B cell (primary cell): Measurements from ENCODE around the gene ZMYM2. TPM values are rescaled to one million over a fixed set of nuclear protein-coding genes. Genes with fewer than 3 reads are reported as not detected.

Experiments
- ATAC-seq: fragments of 200-7000 bp; cut with Tn5 transposase; one replicate; pipeline ENCODE4 v1.10.0; 2021; ENCODE audit warnings: low read depth, mild to moderate bottlenecking, moderate number of reproducible peaks, moderate library complexity
- CTCF ChIA-PET: fragments of 350-600 bp; sonication (Branson Sonifier 250); formaldehyde crosslinking; loops from one replicate; lab custom pipeline; 2021; ENCODE audit warnings: antibody characterized with exemption, inconsistent platforms; lab: Charles Lee
- POLR2A ChIA-PET: fragments of 350-600 bp; sonication (Branson Sonifier 250); formaldehyde crosslinking; loops from one replicate; lab custom pipeline; 2021; ENCODE audit warnings: antibody characterized with exemption; lab: Charles Lee
- DNase-seq: peaks from one replicate; pipeline ENCODE4 v3.0.0; 2013
- H2AFZ ChIP-seq: 2 replicates; pipeline ENCODE4 v1.6.1; 2012; ENCODE audit warnings: mild to moderate bottlenecking, low read depth, low read length; ENCODE audit not compliant: insufficient read depth, poor library complexity, severe bottlenecking
- H3K27ac ChIP-seq, 2 donors: 1 replicate in 1 of 2; 2 replicates in 1 of 2; pipeline ENCODE4 v1.5.1; 2012 to 2013; ENCODE audit warnings: low read length in 2 of 2, mild to moderate bottlenecking in 2 of 2, moderate library complexity in 1 of 2
- H3K27me3 ChIP-seq, 4 experiments: fragments of 200-600 bp in 1 of 4; sonication (generic) in 1 of 4; replicated peaks in 1 of 4; 1 replicate in 2 of 4; 2 replicates in 2 of 4; pipeline versions ENCODE4 v1.6.1 to v1.7.0; 2013 to 2016; ENCODE audit warnings: low read length in 3 of 4, mild to moderate bottlenecking in 2 of 4, mixed read lengths in 1 of 4, moderate library complexity in 1 of 4; ENCODE audit not compliant: insufficient read depth in 4 of 4, control insufficient read depth in 3 of 4; ENCODE audit errors: control extremely low read depth in 1 of 4
- H3K36me3 ChIP-seq, 2 experiments: replicated peaks in 1 of 2; 1 replicate in 1 of 2; 2 replicates in 1 of 2; pipeline versions ENCODE4 v1.6.1 to v1.7.1; 2013; ENCODE audit warnings: low read length in 1 of 2; ENCODE audit not compliant: insufficient read depth in 2 of 2, control insufficient read depth in 1 of 2; ENCODE audit errors: control extremely low read depth in 1 of 2, extremely low read depth in 1 of 2
- H3K4me1 ChIP-seq, 2 donors: fragments of 200-600 bp in 1 of 2; sonication (generic) in 1 of 2; 1 replicate in 1 of 2; 2 replicates in 1 of 2; pipeline versions ENCODE4 v1.5.1 to v1.6.1; 2013 to 2017; ENCODE audit warnings: low read length in 2 of 2; ENCODE audit not compliant: control insufficient read depth in 2 of 2, insufficient read depth in 2 of 2
- H3K4me2 ChIP-seq: replicated peaks from 2 replicates; pipeline ENCODE3; 2012; ENCODE audit warnings: mild to moderate bottlenecking, low read depth, low read length; ENCODE audit not compliant: poor library complexity, severe bottlenecking
- H3K4me3 ChIP-seq, 5 experiments: fragments of 200-600 bp in 1 of 5; sonication (generic) in 1 of 5; 1 replicate in 3 of 5; 2 replicates in 2 of 5; pipeline versions ENCODE4 v1.5.1 to v1.7.0; 2011 to 2016; ENCODE audit warnings: low read length in 4 of 5, mild to moderate bottlenecking in 4 of 5, low read depth in 2 of 5, control low read depth in 1 of 5, moderate library complexity in 1 of 5; ENCODE audit not compliant: insufficient read depth in 1 of 5; ENCODE audit errors: control extremely low read depth in 1 of 5, extremely low read depth in 1 of 5
- H3K79me2 ChIP-seq: fragments of 200-600 bp; sonication (generic); one replicate; pipeline ENCODE4 v1.6.0; 2016; ENCODE audit warnings: low read length; ENCODE audit not compliant: control insufficient read depth, insufficient read depth
- H3K9ac ChIP-seq: fragments of 200-600 bp; sonication (generic); 2 replicates; pipeline ENCODE4 v1.6.1; 2017; ENCODE audit warnings: mild to moderate bottlenecking, low read length, moderate library complexity
- H3K9me3 ChIP-seq, 3 donors: one replicate each; pipeline versions ENCODE4 v1.6.1 to v1.7.1; 2013; ENCODE audit warnings: low read length in 2 of 3; ENCODE audit not compliant: control insufficient read depth in 2 of 3, insufficient read depth in 1 of 3; ENCODE audit errors: control extremely low read depth in 1 of 3
- H4K20me1 ChIP-seq: 2 replicates; pipeline ENCODE4 v1.6.0; 2012; ENCODE audit warnings: mild to moderate bottlenecking, low read length; ENCODE audit not compliant: insufficient read depth, control insufficient read depth, poor library complexity, severe bottlenecking
- H3K27ac Mint-ChIP-seq: one replicate; pipeline ENCODE4 v1.8.0; 2021; ENCODE audit warnings: mixed read lengths
- H3K27me3 Mint-ChIP-seq: one replicate; pipeline ENCODE4 v1.8.0; 2021; ENCODE audit warnings: mixed read lengths
- H3K4me1 Mint-ChIP-seq: one replicate; pipeline ENCODE4 v1.8.0; 2021; ENCODE audit warnings: mixed read lengths
- H3K4me3 Mint-ChIP-seq: one replicate; pipeline ENCODE4 v1.8.0; 2021; ENCODE audit warnings: mixed read lengths
- H3K9me3 Mint-ChIP-seq: one replicate; pipeline ENCODE4 v1.8.0; 2022; ENCODE audit warnings: mixed read lengths; ENCODE audit not compliant: insufficient read depth
- EZH2 ChIP-seq: IDR thresholded peaks from 2 replicates; pipeline ENCODE4 v1.6.1; 2012; ENCODE audit warnings: borderline replicate concordance, low read depth, mild to moderate bottlenecking, moderate library complexity, low read length; ENCODE audit not compliant: insufficient read depth, poor library complexity, severe bottlenecking
- WGBS: methylation state at CpG from one replicate; pipeline ENCODE4 v1.1.5; 2013; ENCODE audit warnings: missing lambda C conversion rate; ENCODE audit not compliant: insufficient coverage; 5-methylcytosine and 5-hydroxymethylcytosine counted together
- intact Hi-C: fragments of 100-400 bp; cut with micrococcal nuclease; formaldehyde crosslinking; loops from one replicate; pipeline ENCODE4 v1.10.0; 2022
- polyA plus RNA-seq: library from polyadenylated mRNA; depleted of rRNA; stranded (reverse); fragments of >200 nt; gene quantifications from 2 replicates; pipeline ENCODE4 v1.2.3, GENCODE V29; 2012
- total RNA-seq, 2 donors: library from RNA; stranded (reverse); fragments of 120-200 nt in 1 of 2; gene quantifications; 1 replicate in 1 of 2; 2 replicates in 1 of 2; pipeline versions ENCODE4 v1.2.3 to v1.2.4, GENCODE V29; 2013 to 2022
- TF ChIP-seq, protein P1 (sequence below): fragments of 200-600 bp; IDR thresholded peaks from one replicate; pipeline ENCODE4 v1.8.0; 2022; ENCODE audit warnings: antibody characterized with exemption, mild to moderate bottlenecking

ZMYM2 gene
- total and polyA plus RNA-seq, 2 donors (not counting 1 experiment from before 2014, with no cell fraction given), result 21.7 to 131 TPM

DNA sequence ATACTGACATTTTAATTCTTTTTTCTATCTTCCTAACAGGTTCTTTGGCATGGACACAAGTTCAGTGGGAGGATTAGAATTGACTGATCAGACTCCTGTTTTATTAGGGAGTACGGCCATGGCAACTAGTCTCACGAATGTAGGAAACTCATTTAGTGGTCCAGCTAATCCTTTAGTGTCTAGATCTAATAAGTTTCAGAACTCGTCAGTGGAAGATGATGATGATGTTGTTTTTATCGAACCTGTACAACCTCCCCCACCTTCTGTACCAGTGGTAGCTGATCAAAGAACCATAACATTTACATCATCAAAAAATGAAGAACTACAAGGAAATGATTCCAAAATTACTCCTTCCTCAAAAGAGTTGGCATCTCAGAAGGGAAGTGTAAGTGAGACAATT is 34.5 kb downstream of the ZMYM2 start:
- H2AFZ ChIP-seq, result no peak overlapping the region
- H3K9me3 Mint-ChIP-seq, result no peaks in the 10 kb centered on the region
- H3K79me2 ChIP-seq, result peaks cover 75% of the 10 kb centered on the region
- no peaks in the 10 kb centered on the region for H3K4me1 ChIP-seq
- WGBS, result 100% methylated on average over 2 of the region's 4 CpGs
- H3K4me1 Mint-ChIP-seq, result peaks cover 18% of the 10 kb centered on the region
- ChIA-PET CTCF (interaction anchor here (1.0 kb wide), 1 partner anchor 13 kb away, joined by 3 read pairs; no protein-coding TSS in a partner anchor), POLR2A (no interaction called here)
- H3K4me3 Mint-ChIP-seq, result no peak overlapping the region
- no peak for TF ChIP-seq EZH2
- TF ChIP-seq, protein P1, sequence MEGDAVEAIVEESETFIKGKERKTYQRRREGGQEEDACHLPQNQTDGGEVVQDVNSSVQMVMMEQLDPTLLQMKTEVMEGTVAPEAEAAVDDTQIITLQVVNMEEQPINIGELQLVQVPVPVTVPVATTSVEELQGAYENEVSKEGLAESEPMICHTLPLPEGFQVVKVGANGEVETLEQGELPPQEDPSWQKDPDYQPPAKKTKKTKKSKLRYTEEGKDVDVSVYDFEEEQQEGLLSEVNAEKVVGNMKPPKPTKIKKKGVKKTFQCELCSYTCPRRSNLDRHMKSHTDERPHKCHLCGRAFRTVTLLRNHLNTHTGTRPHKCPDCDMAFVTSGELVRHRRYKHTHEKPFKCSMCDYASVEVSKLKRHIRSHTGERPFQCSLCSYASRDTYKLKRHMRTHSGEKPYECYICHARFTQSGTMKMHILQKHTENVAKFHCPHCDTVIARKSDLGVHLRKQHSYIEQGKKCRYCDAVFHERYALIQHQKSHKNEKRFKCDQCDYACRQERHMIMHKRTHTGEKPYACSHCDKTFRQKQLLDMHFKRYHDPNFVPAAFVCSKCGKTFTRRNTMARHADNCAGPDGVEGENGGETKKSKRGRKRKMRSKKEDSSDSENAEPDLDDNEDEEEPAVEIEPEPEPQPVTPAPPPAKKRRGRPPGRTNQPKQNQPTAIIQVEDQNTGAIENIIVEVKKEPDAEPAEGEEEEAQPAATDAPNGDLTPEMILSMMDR, result no peak
- no peak for DNase-seq
- peaks cover 39% of the 10 kb centered on the region for H4K20me1 ChIP-seq
- no peaks in the 10 kb centered on the region for H3K27me3 Mint-ChIP-seq
- H3K27me3 ChIP-seq, result no peaks in the 10 kb centered on the region
- H3K4me2 ChIP-seq, result no peak overlapping the region
- no peak overlapping the region for H3K27ac ChIP-seq
- no peak overlapping the region for H3K27ac Mint-ChIP-seq
- H3K9me3 ChIP-seq, result peaks cover 0 to 1% (median 0%) of the 10 kb centered on the region in 3 donors
- H3K9ac ChIP-seq, result no peak overlapping the region
- intact Hi-C loops, result no loop called here
- peaks cover 23 to 35% of the 10 kb centered on the region in 2 experiments for H3K36me3 ChIP-seq
- ATAC-seq, result no peak
- H3K4me3 ChIP-seq, result no peak overlapping the region

DNA sequence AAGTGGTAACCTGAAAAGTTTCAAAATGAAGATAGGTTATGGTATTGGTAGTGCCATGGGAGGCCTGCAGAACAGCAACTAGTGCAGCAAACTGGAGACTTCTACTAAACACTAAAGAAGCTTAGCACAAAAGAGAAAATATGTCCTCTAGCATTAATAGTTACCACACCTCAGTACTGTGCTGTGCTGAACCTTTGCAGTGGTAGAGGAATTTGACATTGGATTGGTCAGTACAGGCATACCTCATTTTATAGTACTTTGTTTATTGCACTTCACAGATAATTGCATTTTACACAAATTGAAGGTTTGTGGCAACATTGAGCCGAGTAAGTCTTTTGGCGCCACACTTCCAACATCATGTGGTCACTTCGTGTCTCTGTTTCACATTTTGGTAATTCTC is 40.4 kb downstream of the ZMYM2 start:
- WGBS, result 100% methylated on average over 2 of the region's 3 CpGs
- TF ChIP-seq, protein P1, result no peak
- no peak for TF ChIP-seq EZH2
- Histone ChIP-seq H3K9ac (no peak overlapping the region), H3K9me3 (peaks cover 0 to 1% (median 0%) of the 10 kb centered on the region in 3 donors), H3K27ac (no peak overlapping the region), H3K4me1 (no peaks in the 10 kb centered on the region), H2AFZ (no peak overlapping the region), H4K20me1 (peaks cover 19% of the 10 kb centered on the region), H3K27me3 (no peaks in the 10 kb centered on the region), H3K36me3 (peaks cover 4 to 33% of the 10 kb centered on the region in 2 experiments), H3K79me2 (peaks cover 53% of the 10 kb centered on the region), H3K4me2 (no peak overlapping the region), H3K4me3 (no peak overlapping the region)
- no peak for ATAC-seq
- no peak overlapping the region for H3K4me3 Mint-ChIP-seq
- H3K27ac Mint-ChIP-seq, result no peak overlapping the region
- no peaks in the 10 kb centered on the region for H3K27me3 Mint-ChIP-seq
- ChIA-PET POLR2A (no interaction called here), CTCF (no interaction called here)
- no peaks in the 10 kb centered on the region for H3K9me3 Mint-ChIP-seq
- DNase-seq, result no peak
- H3K4me1 Mint-ChIP-seq, result peaks cover 13% of the 10 kb centered on the region
- intact Hi-C loops, result no loop called here
